Caco-2 (cell line): Measurements from ENCODE around the gene CRTAC1. TPM values are rescaled to one million over a fixed set of nuclear protein-coding genes. Genes with fewer than 3 reads are reported as not detected.

Source experiments
- BruUV-seq: library from RNA; stranded (reverse); fragments of 400-500 nt; replicated peaks from 2 replicates; lab custom pipeline; 2021; lab: Mats Ljungman, UMichigan
- CTCF ChIA-PET: fragments of 300-600 bp; sonication (Branson Sonifier 250); formaldehyde crosslinking; loops from one replicate; lab custom pipeline; 2022; ENCODE audit warnings: antibody characterized with exemption; lab: Charles Lee
- POLR2A ChIA-PET: fragments of 300-600 bp; sonication (Branson Sonifier 250); formaldehyde crosslinking; loops from one replicate; lab custom pipeline; 2022; ENCODE audit warnings: antibody characterized with exemption; lab: Charles Lee
- DNase-seq, 2 experiments: peaks; one replicate each; pipeline versions ENCODE4 v3.0.0 to v3.0.0-alpha.2; 2020 to 2022
- H3K27me3 ChIP-seq: replicated peaks from 2 replicates; pipeline ENCODE4 v1.6.0; 2011; ENCODE audit warnings: low read length; ENCODE audit not compliant: control insufficient read depth, insufficient read depth
- H3K36me3 ChIP-seq: 2 replicates; pipeline ENCODE4 v1.5.1; 2011; ENCODE audit warnings: low read length; ENCODE audit not compliant: control insufficient read depth, insufficient read depth
- H3K4me1 ChIP-seq: fragments of 250-450 bp; sonication (Bioruptor Pico); 2 replicates; pipeline ENCODE4 v1.5.1; 2020; ENCODE audit warnings: mild to moderate bottlenecking
- H3K4me3 ChIP-seq: 2 replicates; pipeline ENCODE4 v1.5.1; 2011; ENCODE audit warnings: low read depth, mild to moderate bottlenecking, control low read depth, low read length
- H3K9me3 ChIP-seq: fragments of 250-450 bp; sonication (Bioruptor Pico); 2 replicates; pipeline ENCODE4 v1.5.1; 2020; ENCODE audit warnings: mild to moderate bottlenecking, moderate library complexity
- H3K27ac Mint-ChIP-seq: one replicate; pipeline ENCODE4 v1.8.0; 2022; ENCODE audit warnings: mixed read lengths; ENCODE audit not compliant: unreplicated experiment
- H3K27me3 Mint-ChIP-seq: one replicate; pipeline ENCODE4 v1.8.0; 2022; ENCODE audit warnings: mixed read lengths; ENCODE audit not compliant: insufficient read depth, unreplicated experiment
- H3K36me3 Mint-ChIP-seq: one replicate; pipeline ENCODE4 v1.8.0; 2022; ENCODE audit warnings: mild to moderate bottlenecking, mixed read lengths; ENCODE audit not compliant: insufficient read depth, unreplicated experiment
- H3K4me1 Mint-ChIP-seq: one replicate; pipeline ENCODE4 v1.8.0; 2022; ENCODE audit warnings: low read depth, mixed read lengths; ENCODE audit not compliant: unreplicated experiment
- H3K4me3 Mint-ChIP-seq: one replicate; pipeline ENCODE4 v1.8.0; 2022; ENCODE audit warnings: mild to moderate bottlenecking, moderate library complexity, mixed read lengths; ENCODE audit not compliant: unreplicated experiment
- H3K9me3 Mint-ChIP-seq: one replicate; pipeline ENCODE4 v1.8.0; 2022; ENCODE audit warnings: mixed read lengths; ENCODE audit not compliant: unreplicated experiment
- intact Hi-C: fragments of 100-400 bp; cut with micrococcal nuclease; formaldehyde crosslinking; loops from one replicate; pipeline ENCODE4 v1.10.0; 2022; ENCODE audit not compliant: unreplicated experiment
- total RNA-seq: library from RNA; stranded (reverse); gene quantifications from 2 replicates; pipeline ENCODE4 v1.2.3, GENCODE V29; 2022
- TF ChIP-seq, protein P1 (sequence below), 2 experiments: fragments of 200-600 bp in 1 of 2; IDR thresholded peaks; 1 replicate in 1 of 2; 2 replicates in 1 of 2; pipeline versions ENCODE4 v1.5.1 to v1.8.0; 2011 to 2022; ENCODE audit warnings: antibody characterized with exemption in 1 of 2, control low read depth in 1 of 2, inconsistent platforms in 1 of 2, low read depth in 1 of 2, low read length in 1 of 2, mild to moderate bottlenecking in 1 of 2, moderate library complexity in 1 of 2; ENCODE audit not compliant: insufficient read depth in 1 of 2, severe bottlenecking in 1 of 2, unreplicated experiment in 1 of 2

The CRTAC1 gene
- total RNA-seq, 1 experiment from 2014 or later, result not detected

DNA sequence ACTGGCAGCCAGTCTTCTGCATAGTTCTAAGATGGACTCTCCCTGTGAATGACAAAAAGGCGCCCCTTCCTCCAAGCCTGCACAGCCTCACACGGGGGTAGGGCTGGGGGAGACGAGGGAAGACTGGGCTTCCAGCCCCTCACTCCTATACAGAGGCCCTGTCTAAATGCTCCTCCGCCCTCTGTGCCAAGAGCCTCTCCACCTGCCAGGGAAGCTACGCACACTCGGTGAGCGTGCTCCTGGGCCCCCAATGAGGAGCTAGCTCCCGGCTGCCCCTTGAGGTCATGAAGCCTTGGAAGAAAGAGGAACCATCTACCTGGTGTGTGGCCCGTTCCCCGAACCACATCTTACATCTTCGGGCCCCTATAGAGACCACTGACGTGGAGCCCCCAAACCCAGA, 54.8 kb downstream of the CRTAC1 start:
- H3K4me3 ChIP-seq, result no peak overlapping the region
- H3K9me3 Mint-ChIP-seq, result no peaks in the 10 kb centered on the region
- H3K36me3 ChIP-seq, result no peaks in the 10 kb centered on the region
- DNase-seq, result no peak
- POLR2A ChIA-PET, result no interaction called here
- BruUV-seq, result no TSS peak
- H3K27ac Mint-ChIP-seq, result no peak overlapping the region
- H3K4me1 Mint-ChIP-seq, result no peaks in the 10 kb centered on the region
- H3K9me3 ChIP-seq, result no peaks in the 10 kb centered on the region
- peaks cover 40% of the 10 kb centered on the region for H3K27me3 Mint-ChIP-seq
- H3K27me3 ChIP-seq, result no peaks in the 10 kb centered on the region; the same call in 1 of the 2 replicates
- H3K36me3 Mint-ChIP-seq, result no peaks in the 10 kb centered on the region
- TF ChIP-seq, protein P1, sequence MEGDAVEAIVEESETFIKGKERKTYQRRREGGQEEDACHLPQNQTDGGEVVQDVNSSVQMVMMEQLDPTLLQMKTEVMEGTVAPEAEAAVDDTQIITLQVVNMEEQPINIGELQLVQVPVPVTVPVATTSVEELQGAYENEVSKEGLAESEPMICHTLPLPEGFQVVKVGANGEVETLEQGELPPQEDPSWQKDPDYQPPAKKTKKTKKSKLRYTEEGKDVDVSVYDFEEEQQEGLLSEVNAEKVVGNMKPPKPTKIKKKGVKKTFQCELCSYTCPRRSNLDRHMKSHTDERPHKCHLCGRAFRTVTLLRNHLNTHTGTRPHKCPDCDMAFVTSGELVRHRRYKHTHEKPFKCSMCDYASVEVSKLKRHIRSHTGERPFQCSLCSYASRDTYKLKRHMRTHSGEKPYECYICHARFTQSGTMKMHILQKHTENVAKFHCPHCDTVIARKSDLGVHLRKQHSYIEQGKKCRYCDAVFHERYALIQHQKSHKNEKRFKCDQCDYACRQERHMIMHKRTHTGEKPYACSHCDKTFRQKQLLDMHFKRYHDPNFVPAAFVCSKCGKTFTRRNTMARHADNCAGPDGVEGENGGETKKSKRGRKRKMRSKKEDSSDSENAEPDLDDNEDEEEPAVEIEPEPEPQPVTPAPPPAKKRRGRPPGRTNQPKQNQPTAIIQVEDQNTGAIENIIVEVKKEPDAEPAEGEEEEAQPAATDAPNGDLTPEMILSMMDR (IDR thresholded peaks at IDR 0.05; ENCODE audit: insufficient read depth in 1 of 2, low read depth in 1 of 2, low read length in 1 of 2, severe bottlenecking in 1 of 2, unreplicated experiment in 1 of 2), result no peak
- intact Hi-C loops, result no loop called here
- no peaks in the 10 kb centered on the region for H3K4me1 ChIP-seq
- CTCF ChIA-PET, result no interaction called here
- no peak overlapping the region for H3K4me3 Mint-ChIP-seq

DNA sequence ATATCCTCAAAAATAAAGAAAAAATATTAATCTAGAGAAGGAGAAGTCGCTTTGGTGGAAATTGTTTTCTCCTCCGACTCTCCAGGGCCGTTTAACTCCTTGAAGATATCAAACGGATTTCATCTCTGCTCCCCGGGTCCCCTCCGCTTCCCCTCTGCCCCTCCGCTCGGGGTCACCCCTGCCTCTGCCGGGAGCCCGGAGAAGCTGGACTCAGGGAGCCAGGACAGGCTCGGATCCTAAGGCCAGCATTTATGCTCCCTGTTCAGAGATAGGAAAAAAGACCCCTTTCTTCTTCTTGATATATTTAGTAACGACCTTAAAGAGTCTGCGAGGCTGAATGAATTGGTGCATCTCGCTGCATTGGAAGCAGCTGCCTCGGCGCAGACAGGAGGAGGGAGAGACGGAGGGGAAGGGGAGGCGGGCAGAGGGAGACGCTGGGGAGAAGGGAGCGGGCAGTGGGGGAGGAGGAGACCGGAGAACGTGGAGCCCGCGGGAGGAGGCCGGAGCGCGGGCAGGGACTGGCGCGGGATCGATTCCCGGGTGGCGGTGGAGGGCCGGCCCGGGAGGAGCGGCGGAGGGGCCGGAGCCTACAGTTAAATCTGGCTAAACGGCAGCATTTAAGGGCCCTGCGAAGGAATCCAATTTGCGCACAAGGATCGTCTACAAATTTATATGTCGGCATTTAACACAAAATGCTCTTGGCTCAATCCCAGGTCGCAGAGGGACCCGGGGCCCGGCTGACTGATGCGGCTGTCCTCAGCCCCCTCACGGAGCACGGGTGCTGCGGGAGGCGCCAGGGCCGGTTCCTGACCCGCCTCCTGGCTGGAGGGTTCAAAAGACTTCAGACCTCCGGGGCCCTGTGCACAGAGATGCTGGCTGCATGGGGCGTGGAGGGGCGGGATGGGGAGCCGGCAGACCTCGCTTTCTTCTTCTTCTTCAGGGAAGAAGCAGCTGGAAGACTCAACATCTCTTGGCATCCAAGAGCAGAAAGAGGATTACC, 55.6 kb downstream of the CRTAC1 start:
- CTCF ChIA-PET, result no interaction called here
- intact Hi-C loops, result no loop called here
- no peak overlapping the region for H3K4me3 Mint-ChIP-seq

DNA sequence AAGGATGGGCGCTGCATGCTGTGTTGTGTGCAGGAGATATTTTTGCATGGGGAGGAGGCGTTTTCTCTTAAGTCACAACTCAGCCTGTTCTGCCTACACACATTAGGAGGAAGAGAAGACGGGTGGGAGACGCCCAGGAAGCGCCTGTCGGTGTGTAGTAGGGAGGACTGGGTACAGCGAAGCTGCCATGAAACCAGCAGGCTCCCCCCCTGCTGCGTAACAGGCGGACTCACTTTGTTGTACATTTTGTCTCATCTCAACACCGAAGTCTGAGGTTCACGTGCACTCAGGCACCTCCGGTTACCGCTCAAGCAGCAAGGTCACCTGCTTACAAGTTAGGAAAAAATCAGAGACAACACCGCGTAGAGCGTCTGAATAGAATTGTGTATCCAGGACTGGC, 56.3 kb downstream of the CRTAC1 start:
- intact Hi-C loops, result no loop called here

More for the DNA sequence above, 55.6 kb downstream of the CRTAC1 start:
- TF ChIP-seq, protein P1 (IDR thresholded peaks at IDR 0.05; ENCODE audit: insufficient read depth in 1 of 2, low read depth in 1 of 2, low read length in 1 of 2, severe bottlenecking in 1 of 2, unreplicated experiment in 1 of 2), result no peak
- H3K9me3 Mint-ChIP-seq, result no peaks in the 10 kb centered on the region
- H3K4me3 ChIP-seq, result no peak overlapping the region
- peaks cover 45% of the 10 kb centered on the region for H3K27me3 Mint-ChIP-seq
- no peaks in the 10 kb centered on the region for H3K36me3 Mint-ChIP-seq
- POLR2A ChIA-PET, result no interaction called here
- no peaks in the 10 kb centered on the region for H3K36me3 ChIP-seq
- no TSS peak for BruUV-seq
- no peaks in the 10 kb centered on the region for H3K4me1 Mint-ChIP-seq
- DNase-seq, result no peak
- H3K27me3 ChIP-seq, result no peaks in the 10 kb centered on the region; the same call in 1 of the 2 replicates
- no peaks in the 10 kb centered on the region for H3K9me3 ChIP-seq
- no peak overlapping the region for H3K27ac Mint-ChIP-seq
- H3K4me1 ChIP-seq, result no peaks in the 10 kb centered on the region

More for the DNA sequence above, 56.3 kb downstream of the CRTAC1 start:
- no peak for DNase-seq
- no peaks in the 10 kb centered on the region; the same call in 1 of the 2 replicates for H3K27me3 ChIP-seq
- H3K4me1 ChIP-seq, result no peaks in the 10 kb centered on the region
- no peak overlapping the region for H3K4me3 ChIP-seq
- TF ChIP-seq, protein P1 (IDR thresholded peaks at IDR 0.05; ENCODE audit: insufficient read depth in 1 of 2, low read depth in 1 of 2, low read length in 1 of 2, severe bottlenecking in 1 of 2, unreplicated experiment in 1 of 2), result no peak
- H3K4me1 Mint-ChIP-seq, result no peaks in the 10 kb centered on the region
- no peak overlapping the region for H3K4me3 Mint-ChIP-seq
- H3K27me3 Mint-ChIP-seq, result peaks cover 48% of the 10 kb centered on the region
- H3K36me3 ChIP-seq, result no peaks in the 10 kb centered on the region
- no peak overlapping the region for H3K27ac Mint-ChIP-seq
- H3K9me3 ChIP-seq, result no peaks in the 10 kb centered on the region
- BruUV-seq, result no TSS peak
- no peaks in the 10 kb centered on the region for H3K9me3 Mint-ChIP-seq
- ChIA-PET POLR2A (no interaction called here), CTCF (no interaction called here)
- no peaks in the 10 kb centered on the region for H3K36me3 Mint-ChIP-seq
